GM18502 (cell line): ENCODE results near the gene PRKAA1.

ENCODE experiments used
- ATAC-seq: cut with Tn5 transposase; IDR thresholded peaks from one replicate; pipeline ENCODE4 v1.9.1; 2021; ENCODE audit warnings: mild to moderate bottlenecking; ENCODE audit not compliant: unreplicated experiment, poor library complexity

The PRKAA1 gene

DNA sequence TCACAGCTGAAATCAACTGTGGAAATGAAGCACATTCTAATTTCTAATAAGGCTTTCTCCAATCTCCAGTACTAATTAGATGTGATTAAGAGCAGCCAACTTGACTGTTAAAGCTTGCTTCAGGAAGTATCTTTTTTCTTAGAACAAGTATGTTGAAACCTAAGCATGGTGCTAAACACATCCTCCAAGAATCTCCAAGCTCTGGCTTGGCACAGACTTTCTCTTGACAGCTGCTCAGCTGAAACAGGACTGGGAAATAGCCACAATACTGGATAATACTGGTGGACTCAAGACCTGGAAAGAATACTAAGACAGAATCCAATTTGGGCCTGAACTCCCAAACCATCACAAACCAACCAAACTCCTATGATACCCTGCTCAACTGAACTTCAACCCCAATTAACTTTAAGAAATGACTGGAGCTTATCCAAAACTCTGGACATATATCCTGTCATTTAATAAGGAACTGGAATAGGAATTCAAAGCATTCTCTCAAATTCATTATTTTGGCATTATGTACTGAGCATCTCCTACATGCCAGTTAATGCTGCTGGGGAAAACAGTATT, 16.2 kb downstream of the PRKAA1 start:
- no peak for ATAC-seq

DNA sequence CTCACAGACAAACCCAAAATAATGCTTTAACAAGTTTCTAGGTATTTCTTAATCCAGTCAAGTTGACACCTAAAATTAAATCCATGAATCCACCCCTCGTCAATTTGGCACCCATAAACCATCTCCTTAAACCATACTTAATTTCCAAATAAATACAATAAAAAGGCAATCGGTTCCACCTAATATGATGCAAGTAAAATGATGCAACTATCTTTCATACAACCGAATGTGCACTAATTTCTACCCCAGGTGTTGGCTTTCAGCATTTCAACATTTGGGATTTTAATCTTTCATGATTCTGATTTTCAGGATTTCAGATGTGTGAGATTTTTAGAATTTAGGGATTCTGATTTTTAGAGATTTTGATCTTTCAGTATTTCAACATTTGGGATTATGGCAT, 17.3 kb downstream of the PRKAA1 start:
- no peak for ATAC-seq

DNA sequence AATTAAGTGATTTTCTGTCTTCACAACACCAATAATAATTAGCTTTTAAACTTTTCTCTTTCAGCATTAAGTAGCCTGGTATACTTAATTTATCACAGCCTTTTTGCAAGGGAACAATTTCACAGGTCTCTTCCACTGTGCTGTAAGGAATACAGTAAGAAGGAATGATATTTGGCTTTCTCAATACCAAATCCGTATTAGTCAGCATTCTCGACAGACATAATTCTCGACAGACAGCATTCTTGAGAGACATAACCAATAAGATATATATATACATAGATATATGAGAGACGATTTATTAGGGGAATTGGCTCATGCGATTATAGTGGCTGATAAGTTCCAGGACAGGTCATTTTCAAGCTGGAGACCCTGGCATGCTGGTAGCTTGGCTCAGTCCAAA, 18.0 kb downstream of the PRKAA1 start:
- ATAC-seq, result no peak

DNA sequence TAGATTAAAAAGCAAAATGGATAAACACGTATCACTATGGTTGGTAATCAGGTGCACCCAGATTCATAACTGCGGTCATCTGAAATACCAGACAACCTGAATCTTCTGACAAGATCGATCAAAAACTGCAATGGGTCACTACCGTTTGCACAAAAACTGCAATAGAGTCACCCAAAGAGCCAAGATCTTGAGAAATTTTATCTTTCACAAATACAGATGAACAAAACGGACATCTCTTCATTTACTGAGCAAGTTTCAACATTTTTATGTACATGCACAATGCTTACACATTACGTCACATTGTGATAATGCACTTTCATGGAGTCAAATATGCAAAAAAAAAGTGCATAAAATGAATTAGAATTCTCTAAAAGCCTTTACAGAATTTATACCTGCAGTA, 18.6 kb downstream of the PRKAA1 start:
- ATAC-seq, result no peak

DNA sequence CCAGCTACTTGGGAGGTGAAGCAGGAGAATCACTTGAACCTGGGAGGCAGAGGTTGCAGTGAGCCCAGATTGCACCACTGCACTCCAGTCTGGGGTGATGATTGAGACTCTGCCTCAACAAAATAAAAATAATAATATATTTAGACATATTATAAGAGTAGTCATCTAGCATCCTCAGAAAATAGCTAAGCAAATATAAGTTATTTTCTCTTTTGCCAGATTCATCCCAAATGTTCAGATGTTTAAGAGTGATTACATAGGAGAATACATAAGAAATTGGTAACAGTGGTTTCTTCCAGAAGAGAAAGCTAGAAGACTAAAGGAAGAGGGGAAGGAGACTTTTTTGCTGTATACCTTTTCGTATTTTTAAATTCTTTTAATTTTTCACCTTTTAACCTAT, 20.0 kb downstream of the PRKAA1 start:
- no peak for ATAC-seq

DNA sequence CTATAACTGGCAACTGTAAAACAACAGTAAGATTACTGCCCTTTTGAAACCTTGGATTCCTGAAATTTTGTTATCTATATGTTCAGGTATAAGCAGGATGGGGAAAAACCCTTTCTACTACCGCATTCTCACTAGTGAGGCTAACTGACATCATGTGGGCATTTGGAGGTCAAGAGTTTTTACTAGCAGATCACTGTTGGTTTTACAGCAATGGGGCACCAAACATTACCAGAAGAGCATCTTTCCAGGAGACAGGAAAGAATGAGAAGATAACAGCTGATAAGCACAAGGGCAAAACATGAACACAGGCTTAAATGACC, 21.6 kb downstream of the PRKAA1 start:
- ATAC-seq, result no peak

DNA sequence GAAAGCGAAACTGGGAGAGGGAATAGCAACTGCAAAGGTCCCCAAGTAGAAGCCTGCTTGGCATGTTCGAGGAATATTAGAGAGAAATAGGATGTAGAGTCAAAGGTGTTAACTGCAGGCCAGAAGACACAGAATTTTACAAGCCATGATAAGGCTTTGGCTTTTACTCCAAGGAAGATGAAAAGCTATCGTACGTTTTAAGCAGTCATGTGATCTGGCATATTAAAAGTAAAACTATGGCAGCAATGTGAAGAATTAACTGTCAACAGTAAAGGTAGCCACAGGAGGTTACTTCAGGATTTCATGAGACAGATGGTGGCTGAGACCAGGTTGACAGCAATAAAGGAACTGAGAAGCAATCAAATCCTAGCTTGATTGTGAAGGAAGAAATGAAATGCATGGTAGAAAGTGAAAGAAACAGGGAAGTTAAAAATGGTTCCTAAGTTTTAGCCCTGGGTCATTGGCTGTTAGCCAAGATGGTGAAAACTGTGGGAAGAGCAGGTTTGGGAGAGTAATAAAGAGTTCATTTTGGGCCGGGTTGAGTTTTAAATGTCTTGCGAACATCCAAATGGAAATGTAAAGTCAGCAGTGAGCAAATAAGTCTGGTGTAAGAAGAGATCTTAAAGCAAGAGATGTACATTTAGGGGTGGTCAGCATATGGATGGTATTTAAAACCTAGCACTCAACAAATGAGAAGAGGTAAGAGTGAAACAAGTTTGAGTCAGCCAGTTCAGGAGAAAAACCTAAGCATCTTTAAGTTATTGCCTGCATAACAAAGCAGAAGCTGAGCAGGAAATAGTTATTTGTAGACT, 22.1 kb downstream of the PRKAA1 start:
- no peak for ATAC-seq

DNA sequence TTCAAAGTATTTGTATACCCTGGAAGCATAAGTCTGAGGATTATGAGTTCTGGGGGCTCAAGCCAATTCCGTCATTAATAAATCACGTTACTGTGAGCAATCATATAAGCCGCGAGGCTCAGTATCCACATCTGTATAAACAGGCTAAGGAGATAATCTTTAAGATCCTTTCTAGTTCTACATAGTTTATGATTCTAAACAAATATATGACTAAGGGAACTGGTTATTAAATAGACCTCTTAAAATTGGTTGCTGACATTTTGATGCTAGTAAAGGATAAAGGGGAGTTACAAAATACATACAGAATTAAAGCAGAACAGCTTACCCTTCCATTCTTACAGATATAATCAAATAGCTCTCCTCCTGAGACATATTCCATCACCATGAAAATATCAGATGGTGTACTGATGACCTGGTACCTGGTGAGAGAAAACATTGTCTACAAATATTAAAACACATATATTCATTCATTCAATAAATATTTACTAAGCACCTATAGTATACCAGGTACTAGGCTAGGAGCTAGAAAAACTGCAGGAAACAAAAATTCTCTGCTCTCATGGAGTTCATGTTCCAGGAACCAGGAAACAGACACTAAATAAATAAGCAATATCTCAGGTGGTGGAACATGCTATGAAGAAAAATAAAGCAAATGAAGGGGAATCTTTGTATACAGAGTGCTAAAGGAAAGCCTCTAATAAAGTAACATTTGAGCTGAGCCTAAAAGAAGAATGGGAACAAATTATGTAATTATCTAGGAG, 22.9 kb downstream of the PRKAA1 start:
- no peak for ATAC-seq

DNA sequence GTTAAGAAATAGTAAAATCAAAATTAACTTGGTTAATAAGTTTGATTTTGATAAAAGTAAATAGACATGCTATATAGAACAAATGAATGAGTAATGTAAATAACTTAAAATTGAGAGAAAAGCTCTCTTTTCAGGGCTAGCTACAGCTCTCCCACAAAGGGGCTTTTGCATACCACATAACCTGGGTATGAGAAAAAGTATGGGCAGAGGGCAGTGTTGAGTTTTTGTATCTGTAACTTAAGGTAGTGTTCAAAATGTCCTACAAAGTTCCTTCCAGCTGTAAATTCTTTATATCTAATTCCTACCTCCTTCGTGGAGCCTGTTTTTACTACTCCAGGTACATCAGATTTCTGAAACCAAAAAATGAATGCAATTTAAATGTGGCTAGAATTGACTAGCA, 23.6 kb downstream of the PRKAA1 start:
- no peak for ATAC-seq

DNA sequence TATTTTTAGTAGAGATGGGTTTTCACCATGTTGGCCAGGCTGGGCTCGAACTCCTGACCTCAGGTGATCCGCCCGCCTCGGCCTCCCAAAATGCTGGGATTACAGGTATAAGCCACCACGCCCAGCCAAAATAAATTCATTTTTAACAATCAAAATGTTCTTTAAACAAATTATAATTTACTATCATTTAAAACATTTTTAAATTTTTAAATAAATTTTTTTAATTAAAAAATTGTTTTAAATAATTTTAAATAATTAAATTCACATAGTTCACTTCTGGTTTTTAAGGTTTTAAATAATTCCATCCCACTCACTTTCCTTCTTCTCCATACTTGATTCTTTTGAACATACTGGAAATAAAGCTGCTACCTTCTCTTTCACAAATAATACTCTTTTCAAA, 27.4 kb downstream of the PRKAA1 start:
- ATAC-seq, result no peak

DNA sequence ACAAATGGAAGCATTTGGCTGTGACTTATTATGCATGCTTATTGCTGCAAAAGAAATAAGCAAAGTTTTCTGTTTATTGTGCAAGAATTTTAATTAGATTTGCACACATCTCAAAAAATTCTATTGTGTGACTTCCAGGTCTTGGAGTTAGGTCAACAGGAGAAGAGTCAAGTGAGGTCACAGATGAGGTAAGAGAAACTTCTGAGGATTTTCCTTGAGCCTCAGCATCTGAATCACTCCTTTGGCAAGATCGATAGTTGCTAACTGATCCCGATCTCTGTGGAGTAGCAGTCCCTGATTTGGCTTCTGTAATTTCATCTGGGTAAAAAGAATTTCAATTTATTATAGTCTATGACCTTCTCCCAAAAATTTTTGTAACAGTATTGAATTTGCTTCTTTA, 35.5 kb downstream of the PRKAA1 start:
- ATAC-seq, result no peak

DNA sequence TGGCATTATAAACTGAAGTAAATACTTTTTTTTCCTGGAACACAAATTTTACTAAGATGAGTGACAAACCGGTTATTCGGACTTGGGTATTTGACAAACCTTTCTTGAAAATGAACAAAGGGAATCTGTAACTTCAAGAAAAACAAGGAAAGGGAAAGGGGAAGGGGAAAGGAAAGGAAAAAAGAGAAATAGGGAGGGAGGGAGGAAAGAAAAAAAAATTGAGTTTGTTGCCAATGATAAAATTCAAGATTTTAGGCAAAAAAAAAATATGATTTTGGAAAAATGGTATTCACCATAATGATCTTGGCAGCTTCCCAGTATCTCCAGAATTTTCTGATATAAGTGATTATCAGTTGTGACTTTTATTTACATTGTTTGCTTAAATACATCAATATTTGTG, 40.8 kb downstream of the PRKAA1 start:
- no peak for ATAC-seq

DNA sequence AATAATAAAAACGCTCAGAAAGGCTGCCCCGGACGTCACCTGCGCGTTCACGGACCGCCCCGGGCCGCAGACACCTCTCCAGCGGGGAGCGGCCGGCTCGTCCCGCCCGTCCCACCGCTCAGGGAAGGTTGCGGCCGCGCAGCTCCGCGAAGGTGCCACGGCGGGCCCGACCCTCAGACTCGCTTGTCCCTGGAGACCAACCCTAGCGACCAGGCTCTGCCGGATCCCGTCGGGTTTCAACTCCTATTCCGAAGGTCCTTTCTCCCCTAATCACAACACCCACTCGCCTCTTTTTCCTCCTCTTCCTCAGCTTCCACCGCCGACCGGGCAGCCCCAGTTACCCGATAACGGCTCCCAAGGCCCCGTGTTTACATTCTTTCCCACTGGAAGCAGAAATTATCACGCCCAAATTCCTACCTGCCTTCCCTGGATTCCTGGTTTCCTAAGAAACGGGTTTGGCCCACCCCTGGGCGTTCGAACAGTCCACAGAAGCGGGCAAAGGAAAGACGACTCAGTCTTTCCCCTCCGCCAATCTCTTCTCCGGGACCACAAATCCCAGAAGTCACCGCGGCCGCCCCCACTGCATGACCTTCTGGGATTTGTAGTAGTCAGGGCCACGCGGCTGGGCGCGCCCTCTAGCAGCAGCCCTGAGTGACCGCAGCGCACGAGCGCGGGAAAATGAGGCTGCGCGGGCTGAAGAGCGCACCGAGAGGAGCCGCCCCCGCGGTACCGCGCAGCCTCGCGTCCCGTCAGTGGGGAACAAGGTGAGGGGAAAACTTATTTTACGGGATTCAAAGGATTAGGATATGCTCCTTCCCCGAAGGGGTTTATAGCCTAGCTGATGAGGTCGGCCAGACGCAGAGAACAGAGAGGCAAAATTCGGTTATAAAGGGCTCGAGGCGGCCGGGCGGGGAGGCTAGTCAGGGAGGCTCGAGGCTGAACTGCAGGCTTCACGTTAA, 42.5 kb downstream of the PRKAA1 start, which contains the start of gene TTC33:
Gene TTC33, minus strand, starts transcription at position 555 of the 959 bp plus-strand sequence. CDS start 8,943 bp downstream, outside the sequence.
- peak; percentile 87 for ATAC-seq

DNA sequence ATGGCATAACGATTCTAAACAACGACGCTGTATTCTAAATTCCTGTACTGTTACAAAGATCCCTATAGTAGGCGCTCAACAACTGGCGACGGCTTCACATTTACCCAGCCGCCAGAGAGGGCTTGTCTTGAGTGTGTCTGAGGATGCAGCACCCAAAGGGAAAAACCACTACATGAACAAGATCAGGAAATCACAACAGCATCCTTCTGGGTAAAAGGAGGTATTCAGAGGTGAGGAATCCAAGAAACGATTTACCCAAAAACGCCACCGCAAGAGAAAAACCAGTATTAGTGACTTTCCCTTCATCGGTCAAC, 43.1 kb downstream of the PRKAA1 start:
- ATAC-seq, result peak; percentile 84

DNA sequence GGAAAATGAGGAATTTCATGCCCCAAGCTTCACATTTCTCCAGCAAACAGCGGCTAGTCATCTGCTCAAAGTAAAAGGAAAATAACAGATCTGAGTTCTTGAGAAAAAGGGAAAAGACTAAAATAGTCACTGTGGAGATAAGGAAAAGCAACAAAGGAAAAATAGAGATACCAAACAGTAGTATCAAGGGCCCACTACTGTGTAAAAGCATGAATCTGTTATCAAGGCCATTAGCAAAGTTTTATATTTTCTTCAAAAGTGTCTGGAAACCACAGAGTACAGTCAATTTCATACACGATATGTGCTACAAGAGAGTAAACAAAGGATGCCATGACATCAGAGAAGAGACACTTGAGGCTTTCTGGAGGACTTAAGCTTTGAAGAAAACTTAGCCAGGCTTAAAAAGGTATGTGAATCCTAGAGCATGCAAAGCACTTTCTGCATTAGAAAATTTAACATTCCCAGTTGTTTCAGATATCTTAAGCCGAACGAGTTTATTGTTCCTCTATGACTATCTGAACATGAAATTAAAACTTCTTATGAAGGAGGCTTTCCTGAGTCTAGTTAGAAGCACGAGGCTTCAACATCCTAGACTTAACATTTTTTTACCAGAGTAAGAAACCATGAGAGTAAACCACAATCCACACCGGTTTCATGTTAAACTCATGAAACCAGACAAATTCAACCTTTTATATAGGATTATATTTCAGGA, 43.6 kb downstream of the PRKAA1 start:
- ATAC-seq, result peak; percentile 22

DNA sequence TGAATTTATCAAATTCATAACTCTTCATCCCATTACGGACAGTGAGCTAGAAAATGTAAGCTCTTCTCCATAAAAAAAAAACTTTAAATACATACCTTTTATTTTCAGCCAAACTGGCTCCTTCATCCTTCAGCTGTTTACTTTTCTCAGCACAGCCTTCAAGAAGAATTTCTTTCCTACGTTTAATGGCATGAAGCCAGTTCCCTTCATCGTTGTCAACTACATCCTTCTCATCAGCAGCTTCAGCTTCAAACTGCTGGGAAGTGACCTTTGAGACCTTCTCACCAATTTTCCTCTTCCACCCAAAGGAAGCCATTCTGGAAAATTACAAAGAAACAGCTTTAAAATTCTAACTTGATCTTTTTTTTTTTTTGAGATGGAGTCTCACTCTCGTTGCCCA, 51.5 kb downstream of the PRKAA1 start:
- ATAC-seq, result no peak

DNA sequence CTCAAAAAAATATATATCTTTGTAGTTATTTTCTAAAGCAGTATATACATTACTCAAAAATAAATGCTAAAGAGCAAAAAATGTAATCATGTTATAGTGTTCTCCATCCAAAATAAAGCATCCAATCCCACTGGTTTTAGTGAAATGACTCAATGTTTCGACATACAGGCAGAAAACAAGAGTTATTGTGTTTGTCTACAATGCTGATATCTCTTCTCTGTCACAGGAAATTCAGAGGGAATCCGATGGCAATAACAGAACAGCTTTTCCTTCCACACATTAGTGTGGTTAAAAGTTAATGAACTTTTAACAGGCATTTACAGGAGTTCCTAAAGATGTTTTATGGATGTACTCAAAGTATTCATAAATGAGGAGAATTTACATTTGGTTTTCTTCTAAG, 54.4 kb downstream of the PRKAA1 start:
- ATAC-seq, result no peak

DNA sequence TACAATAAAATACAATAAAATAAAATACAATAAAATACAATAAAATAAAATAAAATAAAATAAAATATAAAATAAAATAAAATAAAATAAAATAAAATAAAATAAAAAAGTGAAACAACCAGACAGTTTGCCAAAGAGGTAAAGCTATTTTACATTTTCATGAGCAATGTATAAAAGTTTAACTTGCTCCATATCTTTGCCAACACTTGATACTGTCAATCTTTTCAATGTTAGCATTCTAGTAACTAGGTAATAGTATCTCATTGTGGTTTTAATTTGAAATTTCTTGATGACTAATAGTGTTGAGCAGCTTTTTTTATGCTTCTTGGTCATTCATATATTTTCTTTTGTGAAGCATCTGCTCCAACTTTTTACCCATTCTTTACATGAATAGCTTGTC, 59.7 kb downstream of the PRKAA1 start:
- no peak for ATAC-seq

DNA sequence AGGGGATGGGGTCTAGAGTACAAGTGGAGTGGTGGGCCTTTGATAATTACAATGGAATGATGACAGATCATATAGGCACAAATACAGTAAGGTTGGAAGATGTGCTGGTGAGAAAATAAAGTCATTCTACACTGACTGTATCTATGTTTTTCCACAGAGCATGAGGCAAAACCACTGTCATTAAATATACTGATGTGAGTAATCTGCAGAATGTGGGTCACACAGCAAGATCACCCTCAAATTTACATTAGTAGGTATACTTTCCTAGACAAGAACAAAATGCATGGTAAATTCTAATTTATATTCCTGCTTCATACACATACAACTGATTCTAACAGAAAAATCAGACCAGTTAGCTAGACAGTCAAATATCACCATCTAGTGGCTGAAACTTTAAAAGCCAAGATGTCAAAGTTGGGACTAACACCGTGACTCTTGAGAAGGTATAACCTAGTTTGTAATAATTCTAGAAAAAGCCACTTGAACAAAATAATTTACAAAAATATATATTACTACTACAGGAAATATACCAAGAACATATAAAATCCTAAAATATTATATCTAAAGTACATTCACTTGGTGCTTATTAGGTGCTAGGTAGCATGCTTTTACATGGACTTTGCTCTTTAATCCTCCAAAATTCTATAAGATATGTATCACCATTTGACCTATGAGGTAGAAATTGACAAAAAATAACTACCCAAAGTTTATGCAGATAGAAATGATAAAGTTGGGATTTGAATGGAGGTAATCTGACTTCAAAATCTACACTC, 61.9 kb downstream of the PRKAA1 start:
- ATAC-seq, result peak; percentile 81
